Stimulated activated effector memory CD8-positive, alpha-beta T cell treated with anti-CD3 and anti-CD28 coated beads, Interleukin-12 subunit alpha, Interleukin-12 subunit beta, amount 100 ng/mL, for 72 hours (primary cell): ENCODE results near the gene ABR.
"Not testable (repeated sequence)": the region's sequence is repeated elsewhere in the genome, so short reads cannot be mapped to it uniquely, and the experiment has no call there.

Experiments used
- ATAC-seq: fragments of 150-1000 bp; cut with Tn5 transposase; 2 replicates; pipeline ENCODE4 v1.10.0; 2021
- DNase-seq, 2 donors: peaks; one replicate each; pipeline ENCODE4 v3.0.0; 2021 to 2022; ENCODE audit warnings: low spot score in 2 of 2
- H3K27ac Mint-ChIP-seq: one replicate; pipeline ENCODE4 v1.8.0; 2022; ENCODE audit warnings: mild to moderate bottlenecking, mixed read lengths
- H3K36me3 Mint-ChIP-seq: one replicate; pipeline ENCODE4 v1.8.0; 2022; ENCODE audit warnings: mild to moderate bottlenecking, mixed read lengths
- H3K4me1 Mint-ChIP-seq: one replicate; pipeline ENCODE4 v1.8.0; 2022; ENCODE audit warnings: mixed read lengths
- H3K4me3 Mint-ChIP-seq: one replicate; pipeline ENCODE4 v1.8.0; 2022; ENCODE audit warnings: mild to moderate bottlenecking, mixed read lengths
- H3K9me3 Mint-ChIP-seq: one replicate; pipeline ENCODE4 v1.8.0; 2022; ENCODE audit warnings: mixed read lengths

Gene ABR

DNA sequence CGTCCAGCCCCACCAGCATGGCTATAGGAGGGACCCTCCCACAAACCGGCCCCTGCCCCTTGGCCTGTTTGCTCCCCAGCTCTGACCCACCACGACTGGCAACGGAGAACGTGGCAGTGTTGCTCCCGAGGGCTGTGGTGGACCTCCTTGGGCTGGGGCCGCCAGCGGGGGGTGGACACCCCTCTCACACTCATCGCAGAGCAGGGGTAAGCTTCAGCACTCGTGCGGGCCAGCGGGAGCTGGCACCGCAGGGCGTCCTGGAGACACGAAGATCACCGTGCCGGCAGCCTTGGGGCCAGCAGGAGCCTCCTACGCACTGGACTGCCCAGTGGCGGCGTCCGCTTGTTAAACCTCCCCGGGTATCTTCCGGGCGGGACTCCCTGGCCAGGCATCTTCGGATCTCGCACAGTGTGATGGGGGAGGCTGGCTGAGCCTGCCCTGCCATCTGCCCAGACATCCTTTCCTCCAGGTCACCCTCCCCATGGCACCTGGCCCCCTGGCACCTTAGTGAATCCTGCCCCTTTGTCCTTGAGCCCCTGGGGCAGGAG, 53.5 kb downstream of the ABR start:
- H3K27ac Mint-ChIP-seq = no peak overlapping the region
- H3K36me3 Mint-ChIP-seq = no peaks in the 10 kb centered on the region
- no peaks in the 10 kb centered on the region for H3K9me3 Mint-ChIP-seq
- H3K4me1 Mint-ChIP-seq = peaks cover 8% of the 10 kb centered on the region
- ATAC-seq = no peak
- H3K4me3 Mint-ChIP-seq = no peak overlapping the region
- no peak for DNase-seq

DNA sequence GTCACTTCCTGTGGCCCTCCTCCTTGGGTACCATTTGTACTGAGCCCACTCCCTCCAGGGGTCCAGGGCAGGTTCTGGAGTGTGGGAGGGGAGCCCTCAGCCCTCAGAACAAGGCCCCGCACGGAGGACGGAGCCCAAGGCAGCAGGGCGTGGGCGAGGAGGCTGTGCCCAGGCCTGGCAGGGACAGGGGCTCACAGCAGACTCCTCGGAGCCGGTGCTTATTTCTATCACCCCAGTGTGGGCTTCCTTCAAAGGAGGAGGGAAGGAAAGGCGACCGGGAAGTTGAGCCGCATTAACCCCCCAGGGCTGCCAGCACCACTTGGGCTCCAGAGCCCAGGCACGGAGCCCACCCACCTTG, 54.0 kb downstream of the ABR start:
- no peak overlapping the region for H3K4me3 Mint-ChIP-seq
- DNase-seq (no peak), ATAC-seq (no peak)
- no peaks in the 10 kb centered on the region for H3K36me3 Mint-ChIP-seq
- no peak overlapping the region for H3K27ac Mint-ChIP-seq
- H3K9me3 Mint-ChIP-seq = no peaks in the 10 kb centered on the region
- peaks cover 12% of the 10 kb centered on the region for H3K4me1 Mint-ChIP-seq

- ATAC-seq (no peak), DNase-seq (no peak)
- H3K4me1 Mint-ChIP-seq = peaks cover 13% of the 10 kb centered on the region
- H3K9me3 Mint-ChIP-seq = no peaks in the 10 kb centered on the region
- H3K27ac Mint-ChIP-seq = no peak overlapping the region
- no peak overlapping the region for H3K4me3 Mint-ChIP-seq
- no peaks in the 10 kb centered on the region for H3K36me3 Mint-ChIP-seq
These were observed 54.6 kb downstream of the ABR start for GRCh38 chr17:1124896-1125787.

DNA sequence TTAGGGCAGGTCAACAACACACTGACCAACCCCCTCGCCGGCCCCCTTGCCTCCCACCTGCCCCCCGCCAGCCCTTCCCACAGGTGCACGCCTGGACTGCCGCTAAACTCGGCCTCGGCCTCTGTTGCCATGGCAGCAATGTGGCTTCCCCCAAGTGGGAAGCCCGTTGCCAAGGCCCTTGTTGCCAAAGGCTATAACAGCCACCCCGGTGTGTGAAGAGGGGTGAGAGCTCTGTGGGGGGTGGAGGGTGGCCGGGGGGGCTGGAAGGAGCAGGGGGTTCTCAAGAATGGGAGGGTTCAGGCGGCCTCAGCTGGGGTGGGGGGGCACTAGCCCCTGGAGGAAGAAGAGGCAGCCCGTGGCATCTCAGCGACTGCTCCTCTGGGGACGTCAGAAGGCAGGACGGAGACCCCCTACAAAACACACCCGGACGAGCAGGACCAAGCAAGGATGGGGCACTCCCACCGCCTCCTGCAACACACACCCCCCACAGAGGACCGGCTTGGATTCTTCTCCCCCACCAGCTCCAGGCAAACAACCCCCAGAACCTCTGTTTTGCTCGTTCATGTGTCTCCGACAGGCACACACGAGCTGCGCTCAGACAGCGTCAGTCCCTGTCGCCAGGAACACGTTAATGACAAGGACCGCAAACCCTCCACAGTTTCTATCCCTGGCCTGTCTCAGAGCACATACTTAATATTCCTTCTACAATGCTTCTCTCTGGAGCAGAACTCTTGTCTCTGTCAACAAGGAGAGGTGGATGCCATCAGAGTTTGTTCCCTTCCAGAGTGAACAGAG, 55.7 kb downstream of the ABR start:
- Mint-ChIP-seq H3K9me3 (no peaks in the 10 kb centered on the region), H3K36me3 (no peaks in the 10 kb centered on the region), H3K4me1 (peaks cover 13% of the 10 kb centered on the region), H3K27ac (no peak overlapping the region), H3K4me3 (no peak overlapping the region)
- ATAC-seq (no peak), DNase-seq (no peak)

GRCh38 chr17:1123393-1123831, 56.4 kb downstream of the ABR start:
- H3K27ac Mint-ChIP-seq = no peak overlapping the region
- no peaks in the 10 kb centered on the region for H3K36me3 Mint-ChIP-seq
- DNase-seq = no peak
- ATAC-seq = no peak
- no peak overlapping the region for H3K4me3 Mint-ChIP-seq
- H3K9me3 Mint-ChIP-seq = no peaks in the 10 kb centered on the region
- peaks cover 13% of the 10 kb centered on the region for H3K4me1 Mint-ChIP-seq

DNA sequence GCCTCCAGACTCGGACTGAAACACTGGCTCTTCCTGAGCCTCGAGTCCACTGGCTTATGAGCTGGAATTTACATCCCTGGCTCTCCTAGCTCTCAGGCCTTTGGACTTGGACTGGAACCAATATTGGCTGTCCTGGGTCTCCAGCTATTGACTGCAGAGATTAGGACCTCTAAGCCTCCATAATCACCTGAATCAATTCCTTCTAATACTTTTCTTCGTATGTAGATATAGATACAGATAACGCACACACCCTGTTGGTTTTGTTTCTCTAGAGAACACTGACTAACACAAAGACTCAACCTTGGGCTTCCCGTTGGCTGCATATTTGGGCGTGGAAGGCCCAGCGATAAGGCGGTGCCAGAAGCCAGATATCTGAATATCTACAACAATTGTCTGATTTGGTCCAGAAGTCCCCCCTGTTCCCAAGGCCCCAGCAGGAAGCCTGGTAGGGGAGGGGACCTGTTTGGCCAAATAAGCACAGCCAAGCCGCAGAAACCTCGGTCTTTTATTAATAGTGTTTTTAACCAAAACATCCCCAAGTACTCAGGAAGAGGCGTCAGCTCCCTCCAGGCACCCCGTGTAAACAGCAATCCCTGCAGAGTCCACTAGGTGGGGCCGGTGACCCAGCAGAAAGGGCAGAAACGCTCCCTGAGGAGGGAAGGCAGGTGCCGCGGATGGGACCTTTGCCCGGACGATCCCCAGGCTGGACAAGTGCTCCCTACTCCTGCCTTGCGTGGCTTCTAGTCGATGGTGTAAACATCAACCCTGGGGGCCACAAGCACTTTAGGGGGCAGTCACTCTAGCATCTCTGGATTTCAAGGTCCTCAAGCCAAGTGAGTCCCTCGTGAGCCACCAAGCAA, 57.0 kb downstream of the ABR start:
- no peaks in the 10 kb centered on the region for H3K9me3 Mint-ChIP-seq
- H3K4me1 Mint-ChIP-seq = peaks cover 13% of the 10 kb centered on the region
- DNase-seq = peak; percentile 85 to 93
- H3K27ac Mint-ChIP-seq = no peak overlapping the region
- peak; percentile 74 for ATAC-seq
- no peak overlapping the region for H3K4me3 Mint-ChIP-seq
- no peaks in the 10 kb centered on the region for H3K36me3 Mint-ChIP-seq

GRCh38 chr17:1121442-1121817, 58.4 kb downstream of the ABR start:
- H3K9me3 Mint-ChIP-seq, H3K4me3 Mint-ChIP-seq, H3K27ac Mint-ChIP-seq, DNase-seq, ATAC-seq, H3K36me3 Mint-ChIP-seq: not testable (repeated sequence)
- peaks cover 13% of the 10 kb centered on the region for H3K4me1 Mint-ChIP-seq

- Mint-ChIP-seq H3K9me3 (no peaks in the 10 kb centered on the region), H3K4me1 (peaks cover 13% of the 10 kb centered on the region), H3K36me3 (no peaks in the 10 kb centered on the region), H3K27ac (peak overlapping the region; percentile 45), H3K4me3 (peak overlapping the region; percentile 34)
- DNase-seq (peak in 1 of 2 donors; percentile 66), ATAC-seq (peak; percentile 85)
These were observed 59.0 kb downstream of the ABR start for GRCh38 chr17:1120596-1121441.

DNA sequence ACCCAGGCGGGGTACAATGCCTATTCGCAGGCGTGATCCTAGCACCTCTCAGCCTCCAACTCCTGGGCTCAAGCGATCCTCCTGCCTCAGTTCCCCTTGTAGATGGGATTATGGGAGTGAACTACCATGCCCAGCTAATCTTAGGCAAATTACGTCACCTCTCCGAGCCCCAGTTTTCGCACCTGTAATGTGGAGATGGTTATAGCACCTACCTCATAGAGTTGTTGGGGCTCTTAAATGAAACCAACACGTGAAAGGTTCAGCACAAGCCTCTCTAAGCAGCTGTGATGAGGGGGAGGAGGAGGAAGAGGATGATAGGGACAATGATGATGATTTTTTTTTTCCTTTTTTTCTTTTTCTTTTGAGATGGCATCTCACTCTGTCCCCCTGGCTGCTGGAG, 59.9 kb downstream of the ABR start:
- Mint-ChIP-seq H3K4me1 (peaks cover 21% of the 10 kb centered on the region), H3K27ac (peak overlapping the region; percentile 74), H3K4me3 (no peak overlapping the region), H3K9me3 (no peaks in the 10 kb centered on the region), H3K36me3 (no peaks in the 10 kb centered on the region)
- DNase-seq (no peak), ATAC-seq (no peak)

GRCh38 chr17:1116602-1117001, 63.2 kb downstream of the ABR start:
- H3K27ac Mint-ChIP-seq = peak overlapping the region; percentile 93
- no peak overlapping the region for H3K4me3 Mint-ChIP-seq
- peaks cover 26% of the 10 kb centered on the region for H3K4me1 Mint-ChIP-seq
- DNase-seq (no peak), ATAC-seq (no peak)
- H3K9me3 Mint-ChIP-seq = no peaks in the 10 kb centered on the region
- no peaks in the 10 kb centered on the region for H3K36me3 Mint-ChIP-seq

GRCh38 chr17:1112875-1113274, 66.9 kb downstream of the ABR start:
- DNase-seq = no peak
- no peak for ATAC-seq
- no peaks in the 10 kb centered on the region for H3K36me3 Mint-ChIP-seq

GRCh38 chr17:1111599-1112443, 68.0 kb downstream of the ABR start:
- Mint-ChIP-seq H3K4me3 (peak overlapping the region; percentile 81), H3K36me3 (no peaks in the 10 kb centered on the region), H3K27ac (peak overlapping the region; percentile 93), H3K9me3 (no peaks in the 10 kb centered on the region), H3K4me1 (peaks cover 62% of the 10 kb centered on the region)
- DNase-seq = no peak
- ATAC-seq = no peak

More at GRCh38 chr17:1112875-1113274, 66.9 kb downstream of the ABR start:
- Mint-ChIP-seq H3K27ac (no peak overlapping the region), H3K4me3 (no peak overlapping the region), H3K4me1 (peaks cover 51% of the 10 kb centered on the region), H3K9me3 (no peaks in the 10 kb centered on the region)

- Mint-ChIP-seq H3K27ac (peak overlapping the region; percentile 93), H3K4me3 (peak overlapping the region; percentile 81), H3K36me3 (no peaks in the 10 kb centered on the region), H3K4me1 (peaks cover 67% of the 10 kb centered on the region), H3K9me3 (no peaks in the 10 kb centered on the region)
- no peak for DNase-seq
- no peak for ATAC-seq
These were observed 68.8 kb downstream of the ABR start for GRCh38 chr17:1110862-1111598.
